Thymus (tissue), 11 donors: Measurements from ENCODE around the gene CAMTA1. TPM values are rescaled to one million over a fixed set of nuclear protein-coding genes. Genes with fewer than 3 reads are reported as not detected.

Experiments used
- DNase-seq, 9 donors: peaks; one replicate each; pipeline ENCODE4 v3.0.0-alpha.2; 2013; ENCODE audit warnings: low spot score in 9 of 9, low read depth in 6 of 9, missing footprints in 1 of 9
- H3K27ac ChIP-seq, 2 donors: one replicate each; pipeline ENCODE4 v1.5.1; 2013; ENCODE audit warnings: control low read depth in 1 of 2, low read depth in 1 of 2, low read length in 1 of 2, mild to moderate bottlenecking in 1 of 2, moderate library complexity in 1 of 2
- H3K27me3 ChIP-seq, 2 donors: one replicate each; pipeline ENCODE4 v1.5.1; 2013; ENCODE audit warnings: low read length in 1 of 2; ENCODE audit not compliant: control insufficient read depth in 2 of 2, insufficient read depth in 1 of 2
- H3K36me3 ChIP-seq, 2 donors: one replicate each; pipeline ENCODE4 v1.5.1; 2013; ENCODE audit warnings: low read length in 1 of 2, mild to moderate bottlenecking in 1 of 2, moderate library complexity in 1 of 2; ENCODE audit not compliant: control insufficient read depth in 2 of 2, insufficient read depth in 2 of 2
- H3K4me1 ChIP-seq, 2 donors: one replicate each; pipeline ENCODE4 v1.5.1; 2013; ENCODE audit warnings: low read length in 2 of 2; ENCODE audit not compliant: control insufficient read depth in 2 of 2, insufficient read depth in 2 of 2
- H3K4me3 ChIP-seq, 2 donors: one replicate each; pipeline ENCODE4 v1.5.1; 2013; ENCODE audit warnings: low read length in 2 of 2, control low read depth in 1 of 2, mild to moderate bottlenecking in 1 of 2
- H3K9me3 ChIP-seq, 2 donors: one replicate each; pipeline ENCODE4 v1.5.1; 2013; ENCODE audit warnings: low read length in 1 of 2, mild to moderate bottlenecking in 1 of 2; ENCODE audit not compliant: control insufficient read depth in 2 of 2, insufficient read depth in 1 of 2
- WGBS: extraction: QIAGEN DNeasy Blood & Tissue Kit; methylation state at CpG from one replicate; pipeline ENCODE4 v1.1.7; 2013; 5-methylcytosine and 5-hydroxymethylcytosine counted together
- polyA plus RNA-seq: library from polyadenylated mRNA; stranded (reverse); fragments of 200-250 nt; gene quantifications from one replicate; pipeline ENCODE4 v1.2.3, GENCODE V29; 2013
- total RNA-seq: library from RNA; stranded (reverse); fragments of 120-200 nt; gene quantifications from one replicate; pipeline ENCODE4 v1.2.4, GENCODE V29; 2013
- donor health status: healthy.

CAMTA1 gene
- total and polyA plus RNA-seq, 2 donors: 32.0 to 158 TPM

DNA sequence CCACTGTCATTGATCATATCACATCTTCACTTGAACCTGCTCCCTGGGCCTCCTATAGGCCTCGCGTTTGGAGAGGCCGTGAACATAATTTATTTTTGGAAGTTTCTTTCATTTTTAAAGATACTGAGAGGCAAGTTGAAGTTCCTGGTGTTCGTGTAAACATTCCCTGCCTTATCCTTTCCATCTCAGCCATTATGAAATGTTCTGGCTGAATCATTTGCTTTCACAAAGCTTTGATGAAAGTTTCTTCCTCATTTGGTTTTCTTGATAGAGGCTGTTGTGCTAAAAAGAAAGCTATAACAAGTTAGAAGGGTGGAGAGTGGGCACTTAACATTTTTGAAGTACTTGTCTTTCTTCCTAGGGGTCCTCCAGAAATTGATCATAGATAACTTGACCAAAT, 15.5 kb downstream of the CAMTA1 start:
- no peaks in the 10 kb centered on the region for H3K9me3 ChIP-seq
- H3K4me3 ChIP-seq: no peak overlapping the region
- H3K4me1 ChIP-seq: no peaks in the 10 kb centered on the region
- peaks cover 0 to 6% of the 10 kb centered on the region in 2 donors for H3K36me3 ChIP-seq
- H3K27me3 ChIP-seq: no peaks in the 10 kb centered on the region
- H3K27ac ChIP-seq: no peak overlapping the region
- 48% methylated on average over 4 of the region's 4 CpGs for WGBS
- DNase-seq: no peak

DNA sequence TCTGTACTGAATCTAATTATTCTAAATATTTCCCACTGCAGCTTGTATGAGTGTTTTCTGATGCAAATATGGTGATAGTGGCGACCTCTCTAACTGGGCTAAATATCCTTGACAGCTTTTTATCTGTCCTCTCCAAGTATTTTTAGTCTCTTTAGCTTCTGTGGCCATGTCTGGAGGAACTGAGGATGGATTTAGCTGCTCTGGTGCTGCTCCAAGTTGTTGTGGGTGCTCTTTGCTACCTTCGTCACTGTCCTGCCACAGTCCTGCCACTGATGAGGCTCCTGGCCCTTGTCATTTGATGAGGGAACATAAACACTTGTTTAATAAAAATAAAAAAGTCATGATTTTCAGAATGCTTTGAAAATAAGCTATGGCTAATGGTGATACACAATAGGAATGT, 15.9 kb downstream of the CAMTA1 start:
- H3K4me3 ChIP-seq: no peak overlapping the region
- no peaks in the 10 kb centered on the region for H3K9me3 ChIP-seq
- no peak for DNase-seq
- WGBS: 98% methylated on average over 2 of the region's 2 CpGs
- no peaks in the 10 kb centered on the region for H3K4me1 ChIP-seq
- no peaks in the 10 kb centered on the region for H3K27me3 ChIP-seq
- peaks cover 0 to 6% of the 10 kb centered on the region in 2 donors for H3K36me3 ChIP-seq
- no peak overlapping the region for H3K27ac ChIP-seq

DNA sequence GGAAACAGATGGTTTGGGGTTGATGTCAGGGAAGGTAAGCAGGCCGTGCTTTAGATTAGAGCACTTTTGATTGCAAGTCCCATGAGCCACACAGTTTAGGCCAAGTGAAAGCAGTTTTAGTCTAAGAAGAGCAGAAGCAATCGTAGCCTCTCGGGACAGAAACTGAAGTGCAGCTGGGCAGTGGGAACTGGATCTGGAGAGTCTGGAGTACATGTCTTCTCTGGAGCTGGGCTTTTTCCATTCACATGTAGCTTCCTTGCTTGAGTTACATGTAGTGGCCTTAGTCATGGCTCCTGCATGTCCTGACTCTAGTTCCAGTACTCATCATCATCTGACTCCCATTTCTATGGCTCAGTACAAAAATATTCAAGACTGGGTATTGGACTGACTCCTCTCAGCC, 16.7 kb downstream of the CAMTA1 start:
- no peak overlapping the region for H3K4me3 ChIP-seq
- H3K9me3 ChIP-seq: no peaks in the 10 kb centered on the region
- H3K27me3 ChIP-seq: no peaks in the 10 kb centered on the region
- no peak for DNase-seq
- no peak overlapping the region for H3K27ac ChIP-seq
- WGBS: 94% methylated on average over 3 of the region's 3 CpGs
- peaks cover 0 to 6% of the 10 kb centered on the region in 2 donors for H3K36me3 ChIP-seq
- H3K4me1 ChIP-seq: peaks cover 0 to 1% of the 10 kb centered on the region in 2 donors

DNA sequence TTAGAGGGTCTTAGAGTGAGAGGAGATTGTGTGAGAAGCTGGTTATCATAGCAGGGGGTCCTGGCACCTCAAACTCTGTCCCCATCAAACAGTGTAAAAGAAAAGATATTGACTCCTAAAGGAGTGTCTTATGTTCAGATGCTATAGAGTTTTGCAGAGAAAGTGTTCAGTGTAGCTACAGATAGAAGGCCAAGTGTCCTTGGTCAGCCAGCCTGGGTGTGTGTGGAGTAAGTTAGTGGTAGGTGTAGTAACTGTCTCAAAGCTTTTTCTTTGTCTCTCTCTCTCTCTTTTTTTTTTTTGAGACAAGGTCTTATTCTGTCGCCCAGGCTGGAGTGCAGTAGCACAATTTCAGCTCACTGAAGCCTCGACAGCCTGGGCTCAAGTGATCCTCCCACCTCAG, 17.2 kb downstream of the CAMTA1 start:
- 97% methylated on average over 2 of the region's 2 CpGs for WGBS
- H3K4me1 ChIP-seq: peaks cover 0 to 2% of the 10 kb centered on the region in 2 donors
- H3K27ac ChIP-seq: no peak overlapping the region
- DNase-seq: no peak
- H3K9me3 ChIP-seq: no peaks in the 10 kb centered on the region
- no peak overlapping the region for H3K4me3 ChIP-seq
- H3K27me3 ChIP-seq: no peaks in the 10 kb centered on the region
- H3K36me3 ChIP-seq: peaks cover 0 to 6% of the 10 kb centered on the region in 2 donors

DNA sequence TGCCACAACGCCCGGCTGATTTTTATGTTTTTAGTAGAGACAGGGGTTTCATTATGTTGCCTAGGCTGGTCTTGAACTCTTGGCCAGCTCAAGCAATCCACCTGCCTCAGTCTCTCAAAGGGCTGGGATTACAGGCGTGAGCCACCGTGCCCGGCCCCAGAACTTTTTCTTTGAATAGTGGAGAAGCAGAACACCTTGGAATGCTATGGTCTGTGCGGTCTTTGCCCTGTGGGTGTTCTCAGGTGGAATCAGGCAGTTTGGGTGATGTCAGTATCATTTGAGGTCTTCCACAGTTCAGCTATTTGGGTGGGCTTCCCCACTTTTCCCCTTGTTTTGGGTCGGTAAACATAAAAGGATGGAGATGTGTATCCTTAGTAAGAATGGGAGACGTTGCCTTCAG, 17.6 kb downstream of the CAMTA1 start:
- Histone ChIP-seq H3K4me1 (peaks cover 0 to 2% of the 10 kb centered on the region in 2 donors), H3K27ac (no peak overlapping the region)
- WGBS: 90% methylated on average over 8 of the region's 8 CpGs

DNA sequence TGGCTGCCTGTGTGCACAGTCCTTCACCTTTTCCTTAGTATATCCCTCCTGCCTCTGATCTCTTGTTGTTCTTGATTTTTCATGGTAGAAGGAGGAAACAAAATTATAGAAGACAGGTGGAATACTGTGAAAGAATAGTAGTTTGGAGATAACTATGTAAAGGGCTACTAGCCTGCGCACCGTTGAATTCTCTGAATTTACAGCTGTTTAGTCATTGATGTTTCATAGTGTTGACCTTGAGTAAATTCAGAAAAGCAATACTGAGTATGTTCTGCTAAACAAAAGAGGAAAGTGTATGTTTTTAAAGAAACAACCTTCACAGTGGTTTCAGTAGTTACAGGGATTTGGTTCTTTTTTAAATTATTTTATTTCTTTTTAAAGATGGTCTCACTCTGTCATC, 18.1 kb downstream of the CAMTA1 start:
- no peaks in the 10 kb centered on the region for H3K27me3 ChIP-seq
- no peaks in the 10 kb centered on the region for H3K9me3 ChIP-seq
- H3K4me1 ChIP-seq: peaks cover 0 to 2% of the 10 kb centered on the region in 2 donors
- H3K27ac ChIP-seq: no peak overlapping the region
- no peak for DNase-seq
- peaks cover 0 to 6% of the 10 kb centered on the region in 2 donors for H3K36me3 ChIP-seq
- WGBS: 98% methylated on average over 2 of the region's 2 CpGs
- no peak overlapping the region for H3K4me3 ChIP-seq

More for the DNA sequence above, 17.6 kb downstream of the CAMTA1 start:
- no peak overlapping the region for H3K4me3 ChIP-seq
- no peak for DNase-seq
- no peaks in the 10 kb centered on the region for H3K27me3 ChIP-seq
- no peaks in the 10 kb centered on the region for H3K9me3 ChIP-seq
- H3K36me3 ChIP-seq: peaks cover 0 to 6% of the 10 kb centered on the region in 2 donors

DNA sequence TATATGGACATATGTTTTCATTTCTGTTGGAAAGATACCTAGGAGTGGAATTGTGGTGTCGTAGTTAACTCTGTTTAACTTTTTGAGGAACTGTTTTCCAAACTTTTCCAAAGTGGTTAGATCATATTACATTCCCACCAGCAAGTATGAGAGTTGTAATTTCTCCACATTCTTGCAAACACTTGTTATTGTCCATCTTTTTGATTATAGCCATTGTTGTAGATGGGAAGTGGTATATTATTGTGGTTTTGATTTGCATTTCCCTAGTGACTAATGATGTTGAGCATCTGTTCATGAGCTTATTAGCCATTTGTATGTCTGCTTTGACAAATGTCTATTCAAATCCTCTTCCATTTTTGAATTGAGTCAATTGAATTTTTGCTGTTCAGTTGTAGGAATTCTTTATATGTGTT, 19.8 kb downstream of the CAMTA1 start:
- Histone ChIP-seq H3K27ac (no peak overlapping the region), H3K4me1 (peaks cover 0 to 2% of the 10 kb centered on the region in 2 donors)

DNA sequence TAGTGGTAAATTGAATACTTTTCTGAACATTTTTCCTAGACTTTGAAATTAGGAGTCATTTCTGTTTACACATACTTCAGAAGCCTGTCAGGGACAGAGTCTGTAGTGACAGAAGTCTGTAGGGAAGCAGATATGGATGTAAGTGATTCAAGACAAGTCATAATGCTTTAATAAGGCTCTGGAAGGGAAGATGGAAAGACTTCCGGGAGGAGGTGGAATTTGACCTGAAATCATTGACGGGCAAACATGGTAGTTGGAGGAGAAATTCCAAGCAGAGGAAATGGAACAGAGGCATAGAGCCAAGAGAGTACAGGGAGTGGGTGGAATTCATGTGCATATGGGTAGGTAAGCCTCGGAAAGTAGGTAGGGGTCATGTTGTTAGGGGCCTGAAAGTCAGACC, 22.5 kb downstream of the CAMTA1 start:
- Histone ChIP-seq H3K9me3 (no peaks in the 10 kb centered on the region), H3K4me3 (no peak overlapping the region), H3K27ac (no peak overlapping the region), H3K4me1 (peaks cover 0 to 2% of the 10 kb centered on the region in 2 donors), H3K36me3 (no peaks in the 10 kb centered on the region), H3K27me3 (no peaks in the 10 kb centered on the region)
- 97% methylated on average over 3 of the region's 3 CpGs for WGBS
- no peak for DNase-seq

More for the DNA sequence above, 19.8 kb downstream of the CAMTA1 start:
- Histone ChIP-seq H3K27me3 (no peaks in the 10 kb centered on the region), H3K9me3 (no peaks in the 10 kb centered on the region), H3K4me3 (no peak overlapping the region), H3K36me3 (peaks cover 0 to 2% of the 10 kb centered on the region in 2 donors)
- WGBS: 94% methylated on average over 1 of the region's 1 CpG
- DNase-seq: no peak

DNA sequence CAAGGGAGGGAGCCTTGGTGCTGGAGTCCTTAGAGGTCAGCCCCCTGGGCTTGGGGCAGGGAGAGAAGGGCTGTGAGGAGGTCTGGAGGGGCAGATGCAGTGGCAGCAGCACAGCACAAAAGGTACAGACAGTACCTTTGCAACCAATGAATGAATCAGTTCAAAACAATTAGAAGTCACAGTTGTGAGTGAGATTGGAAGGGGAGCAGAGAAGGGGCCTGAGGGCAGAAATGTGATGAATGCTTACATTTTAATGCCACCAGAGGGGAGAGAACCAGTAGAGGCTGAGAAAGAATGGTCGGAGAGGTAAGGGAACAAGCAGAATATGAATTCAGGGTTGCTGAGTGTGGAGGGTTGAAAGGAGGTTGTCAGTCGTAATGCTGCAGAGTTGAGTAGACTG, 24.2 kb downstream of the CAMTA1 start:
- DNase-seq: no peak
- Histone ChIP-seq H3K4me1 (peaks cover 0 to 2% of the 10 kb centered on the region in 2 donors), H3K27ac (no peak overlapping the region), H3K27me3 (no peaks in the 10 kb centered on the region), H3K9me3 (no peaks in the 10 kb centered on the region), H3K36me3 (no peaks in the 10 kb centered on the region), H3K4me3 (no peak overlapping the region)
- WGBS: 98% methylated on average over 2 of the region's 2 CpGs
